Measurements from ENCODE around the gene PBX3. TPM values are rescaled to one million over a fixed set of nuclear protein-coding genes. Genes with fewer than 3 reads are reported as not detected.

PBX3 gene
- total and polyA plus RNA-seq, 10 of the 15 experiments (the other 5 are each of a cell fraction or from before 2014, with no cell fraction given) = 6.7 to 146 (median 22.2) TPM

DNA sequence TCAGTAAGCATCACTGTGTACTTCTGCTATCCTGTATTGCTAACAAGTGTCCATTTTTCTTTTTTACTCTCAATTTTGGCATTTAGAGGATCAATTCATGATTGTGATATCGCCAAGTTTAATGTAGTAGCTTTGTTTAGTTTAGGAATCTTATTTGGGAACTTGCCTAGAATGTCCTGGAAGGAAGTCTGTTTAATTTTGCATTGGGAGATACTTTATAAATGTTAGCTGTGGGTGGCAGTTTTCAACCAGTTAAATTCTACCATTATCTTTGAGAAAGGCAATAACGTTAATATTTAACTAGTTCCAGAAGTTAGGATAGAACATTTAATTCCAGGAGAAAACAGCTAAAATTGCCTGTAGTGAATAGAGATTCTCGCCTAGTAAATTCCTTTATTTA lies 78.6 kb downstream of the PBX3 start (continued):
- TF ChIP-seq, protein P1, sequence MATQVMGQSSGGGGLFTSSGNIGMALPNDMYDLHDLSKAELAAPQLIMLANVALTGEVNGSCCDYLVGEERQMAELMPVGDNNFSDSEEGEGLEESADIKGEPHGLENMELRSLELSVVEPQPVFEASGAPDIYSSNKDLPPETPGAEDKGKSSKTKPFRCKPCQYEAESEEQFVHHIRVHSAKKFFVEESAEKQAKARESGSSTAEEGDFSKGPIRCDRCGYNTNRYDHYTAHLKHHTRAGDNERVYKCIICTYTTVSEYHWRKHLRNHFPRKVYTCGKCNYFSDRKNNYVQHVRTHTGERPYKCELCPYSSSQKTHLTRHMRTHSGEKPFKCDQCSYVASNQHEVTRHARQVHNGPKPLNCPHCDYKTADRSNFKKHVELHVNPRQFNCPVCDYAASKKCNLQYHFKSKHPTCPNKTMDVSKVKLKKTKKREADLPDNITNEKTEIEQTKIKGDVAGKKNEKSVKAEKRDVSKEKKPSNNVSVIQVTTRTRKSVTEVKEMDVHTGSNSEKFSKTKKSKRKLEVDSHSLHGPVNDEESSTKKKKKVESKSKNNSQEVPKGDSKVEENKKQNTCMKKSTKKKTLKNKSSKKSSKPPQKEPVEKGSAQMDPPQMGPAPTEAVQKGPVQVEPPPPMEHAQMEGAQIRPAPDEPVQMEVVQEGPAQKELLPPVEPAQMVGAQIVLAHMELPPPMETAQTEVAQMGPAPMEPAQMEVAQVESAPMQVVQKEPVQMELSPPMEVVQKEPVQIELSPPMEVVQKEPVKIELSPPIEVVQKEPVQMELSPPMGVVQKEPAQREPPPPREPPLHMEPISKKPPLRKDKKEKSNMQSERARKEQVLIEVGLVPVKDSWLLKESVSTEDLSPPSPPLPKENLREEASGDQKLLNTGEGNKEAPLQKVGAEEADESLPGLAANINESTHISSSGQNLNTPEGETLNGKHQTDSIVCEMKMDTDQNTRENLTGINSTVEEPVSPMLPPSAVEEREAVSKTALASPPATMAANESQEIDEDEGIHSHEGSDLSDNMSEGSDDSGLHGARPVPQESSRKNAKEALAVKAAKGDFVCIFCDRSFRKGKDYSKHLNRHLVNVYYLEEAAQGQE (IDR thresholded peaks at IDR 0.05; ENCODE audit: low read depth, low read length) = no peak
- TF ChIP-seq KLF5 (IDR thresholded peaks at IDR 0.05; ENCODE audit: partially characterized antibody) = no peak

DNA sequence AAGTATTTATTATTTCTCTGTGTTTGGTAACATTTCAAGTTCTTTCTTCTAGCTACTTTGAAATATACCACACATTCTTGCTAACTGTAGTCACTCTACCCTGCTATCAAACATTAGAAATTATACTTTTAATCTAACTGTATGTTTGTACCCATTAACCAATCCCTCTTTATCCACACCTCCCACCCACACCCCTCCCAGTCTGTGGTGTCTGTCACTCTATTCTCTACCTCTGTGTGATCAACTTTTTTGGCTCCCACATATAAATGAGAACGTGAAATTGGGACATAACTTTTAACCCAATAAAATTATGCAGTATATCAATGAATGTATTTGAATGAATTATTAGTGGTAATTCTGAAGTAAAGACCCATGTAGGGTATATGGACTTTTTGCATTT lies 79.7 kb downstream of the PBX3 start:
- H2AFZ ChIP-seq (ENCODE audit: control insufficient read depth, low read depth, low read length) = no peak overlapping the region
- no peaks in the 10 kb centered on the region for H3K9me3 ChIP-seq (replicated peaks; ENCODE audit: control insufficient read depth, insufficient read depth, low read length)
- no peak overlapping the region for H3K9ac ChIP-seq (ENCODE audit: control insufficient read depth, insufficient read depth, low read length)
- no peak for TF ChIP-seq CHD4 (IDR thresholded peaks at IDR 0.05)
- TF ChIP-seq, protein P2, sequence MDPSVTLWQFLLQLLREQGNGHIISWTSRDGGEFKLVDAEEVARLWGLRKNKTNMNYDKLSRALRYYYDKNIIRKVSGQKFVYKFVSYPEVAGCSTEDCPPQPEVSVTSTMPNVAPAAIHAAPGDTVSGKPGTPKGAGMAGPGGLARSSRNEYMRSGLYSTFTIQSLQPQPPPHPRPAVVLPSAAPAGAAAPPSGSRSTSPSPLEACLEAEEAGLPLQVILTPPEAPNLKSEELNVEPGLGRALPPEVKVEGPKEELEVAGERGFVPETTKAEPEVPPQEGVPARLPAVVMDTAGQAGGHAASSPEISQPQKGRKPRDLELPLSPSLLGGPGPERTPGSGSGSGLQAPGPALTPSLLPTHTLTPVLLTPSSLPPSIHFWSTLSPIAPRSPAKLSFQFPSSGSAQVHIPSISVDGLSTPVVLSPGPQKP (IDR thresholded peaks at IDR 0.05; ENCODE audit: low read depth, low read length) = no peak
- no peak for TF ChIP-seq TCF12 (IDR thresholded peaks at IDR 0.05; ENCODE audit: low read depth, low read length)
- TF ChIP-seq PAX8 (IDR thresholded peaks at IDR 0.05) = no peak
- TF ChIP-seq SUZ12 (IDR thresholded peaks at IDR 0.05; ENCODE audit: unreplicated experiment) = no peak
- TF ChIP-seq, protein P3, sequence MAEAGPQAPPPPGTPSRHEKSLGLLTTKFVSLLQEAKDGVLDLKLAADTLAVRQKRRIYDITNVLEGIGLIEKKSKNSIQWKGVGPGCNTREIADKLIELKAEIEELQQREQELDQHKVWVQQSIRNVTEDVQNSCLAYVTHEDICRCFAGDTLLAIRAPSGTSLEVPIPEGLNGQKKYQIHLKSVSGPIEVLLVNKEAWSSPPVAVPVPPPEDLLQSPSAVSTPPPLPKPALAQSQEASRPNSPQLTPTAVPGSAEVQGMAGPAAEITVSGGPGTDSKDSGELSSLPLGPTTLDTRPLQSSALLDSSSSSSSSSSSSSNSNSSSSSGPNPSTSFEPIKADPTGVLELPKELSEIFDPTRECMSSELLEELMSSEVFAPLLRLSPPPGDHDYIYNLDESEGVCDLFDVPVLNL (IDR thresholded peaks at IDR 0.05; ENCODE audit: low read depth, low read length) = no peak
- no peak for TF ChIP-seq NR2C1 (IDR thresholded peaks at IDR 0.05)
- no peak for TF ChIP-seq CHD1 (IDR thresholded peaks at IDR 0.05; ENCODE audit: low read depth, low read length)
- TF ChIP-seq HDAC2 (IDR thresholded peaks at IDR 0.05) = no peak
- no peak for TF ChIP-seq FOXM1 (IDR thresholded peaks at IDR 0.05; ENCODE audit: low read depth, low read length)
- no peak for TF ChIP-seq SREBF2 (IDR thresholded peaks at IDR 0.05; ENCODE audit: low read length)
- no peak for TF ChIP-seq BCL11A (IDR thresholded peaks at IDR 0.05; ENCODE audit: low read depth, low read length)
- TF ChIP-seq, protein P4, sequence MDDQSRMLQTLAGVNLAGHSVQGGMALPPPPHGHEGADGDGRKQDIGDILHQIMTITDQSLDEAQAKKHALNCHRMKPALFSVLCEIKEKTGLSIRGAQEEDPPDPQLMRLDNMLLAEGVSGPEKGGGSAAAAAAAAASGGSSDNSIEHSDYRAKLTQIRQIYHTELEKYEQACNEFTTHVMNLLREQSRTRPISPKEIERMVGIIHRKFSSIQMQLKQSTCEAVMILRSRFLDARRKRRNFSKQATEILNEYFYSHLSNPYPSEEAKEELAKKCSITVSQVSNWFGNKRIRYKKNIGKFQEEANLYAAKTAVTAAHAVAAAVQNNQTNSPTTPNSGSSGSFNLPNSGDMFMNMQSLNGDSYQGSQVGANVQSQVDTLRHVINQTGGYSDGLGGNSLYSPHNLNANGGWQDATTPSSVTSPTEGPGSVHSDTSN (IDR thresholded peaks at IDR 0.05; ENCODE audit: insufficient replicate concordance, low read depth, low read length) = no peak
- no peak for TF ChIP-seq ZZZ3 (IDR thresholded peaks at IDR 0.05; ENCODE audit: control insufficient read depth, insufficient read length, low read depth)
- H3K36me3 ChIP-seq (ENCODE audit: control insufficient read depth in 2 of 2, insufficient read depth in 2 of 2, low read length in 1 of 2) = peaks cover 0 to 5% of the 10 kb centered on the region in 2 experiments; a peak in 1 of 4 replicates
- no peak overlapping the region for H3K27ac ChIP-seq (ENCODE audit: control insufficient read depth, insufficient read depth)
- FAIRE-seq = no peak
- 94% methylated on average over 1 of the region's 1 CpG for WGBS (ENCODE audit: insufficient coverage, insufficient replicate concordance, low lambda C conversion rate, missing lambda C conversion rate)
- RAD21 ChIA-PET (ENCODE audit: unreplicated experiment) = interaction anchor here (1.4 kb wide), 1 partner anchor 76 kb away, joined by 3 read pairs; no protein-coding TSS in a partner anchor
- intact Hi-C loops (cut with micrococcal nuclease; ENCODE audit: unreplicated experiment) (no loop called here), in situ Hi-C loops (cut with MboI) (no loop called here)
- POLR2A ChIA-PET = no interaction called here
- peaks cover 13% of the 10 kb centered on the region for H3K79me2 ChIP-seq (ENCODE audit: control insufficient read depth, insufficient read depth, low read length)
- H4K20me1 ChIP-seq (ENCODE audit: control insufficient read depth, insufficient read depth) = no peaks in the 10 kb centered on the region
- no peaks in the 10 kb centered on the region for H3K27me3 ChIP-seq (replicated peaks in 1 of 2; ENCODE audit: control insufficient read depth in 2 of 2, insufficient read depth in 2 of 2, low read length in 1 of 2)
- CTCF ChIA-PET = no interaction called here
- H3K4me2 ChIP-seq (ENCODE audit: control insufficient read depth, insufficient read depth) = no peak overlapping the region
- no peak for ATAC-seq
- SMC1A ChIA-PET (ENCODE audit: uncharacterized antibody, unreplicated experiment) = interaction anchor here (1.0 to 1.7 kb wide), 3 partner anchors 10 to 120 kb away, joined by 3 read pairs; partner anchors contain the start of gene MAPKAP1
- H3K4me1 ChIP-seq (ENCODE audit: control insufficient read depth, insufficient read depth, low read length) = peaks cover 17% of the 10 kb centered on the region
- no peak overlapping the region for H3K4me3 ChIP-seq
- no peak for DNase-seq (ENCODE audit: low read depth, low spot score)
- no TSS peak for BruUV-seq (replicated peaks)
